HCT116 (cell line): ENCODE results near the gene GLRB.
A peak's percentile ranks its signal among the peaks of the same experiment; 100 is the strongest.

Source experiments
- SRF ChIP-seq: IDR thresholded peaks from 2 replicates; pipeline ENCODE4 v1.6.1; 2012; ENCODE audit warnings: low read depth
- TF ChIP-seq, protein P1 (sequence below), 3 experiments: fragments of 200-600 bp in 1 of 3; sonication (generic) in 1 of 3; IDR thresholded peaks in 2 of 3; conservative IDR thresholded peaks in 1 of 3; 2 replicates each; pipeline ENCODE4 v1.5.1; 2012 to 2017; ENCODE audit warnings: low read depth in 2 of 3, low read length in 2 of 3, antibody characterized with exemption in 1 of 3, borderline replicate concordance in 1 of 3, control low read depth in 1 of 3, mild to moderate bottlenecking in 1 of 3, mixed read lengths in 1 of 3, mixed run types in 1 of 3, moderate library complexity in 1 of 3; ENCODE audit not compliant: insufficient read depth in 1 of 3

DNA sequence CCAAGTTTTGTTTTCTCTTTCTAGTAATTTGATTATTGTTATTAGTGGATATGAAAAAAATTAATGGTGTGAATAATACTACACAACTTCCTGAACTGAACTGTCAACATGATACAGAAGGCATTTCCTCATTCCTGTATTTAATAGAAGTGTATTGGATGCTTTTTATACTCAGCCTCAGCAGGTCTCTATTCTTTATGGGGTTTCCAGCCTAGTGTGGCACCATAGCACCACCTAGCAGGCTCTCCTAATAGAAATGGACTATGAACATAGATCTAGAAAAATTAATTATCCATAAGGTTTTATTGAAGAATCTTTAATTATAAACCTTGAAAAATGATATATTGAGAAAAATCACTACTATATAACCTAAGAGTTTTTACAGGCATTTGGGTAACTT, 52.4 kb downstream of the GLRB start:
- no peak for TF ChIP-seq SRF
- TF ChIP-seq, protein P1, sequence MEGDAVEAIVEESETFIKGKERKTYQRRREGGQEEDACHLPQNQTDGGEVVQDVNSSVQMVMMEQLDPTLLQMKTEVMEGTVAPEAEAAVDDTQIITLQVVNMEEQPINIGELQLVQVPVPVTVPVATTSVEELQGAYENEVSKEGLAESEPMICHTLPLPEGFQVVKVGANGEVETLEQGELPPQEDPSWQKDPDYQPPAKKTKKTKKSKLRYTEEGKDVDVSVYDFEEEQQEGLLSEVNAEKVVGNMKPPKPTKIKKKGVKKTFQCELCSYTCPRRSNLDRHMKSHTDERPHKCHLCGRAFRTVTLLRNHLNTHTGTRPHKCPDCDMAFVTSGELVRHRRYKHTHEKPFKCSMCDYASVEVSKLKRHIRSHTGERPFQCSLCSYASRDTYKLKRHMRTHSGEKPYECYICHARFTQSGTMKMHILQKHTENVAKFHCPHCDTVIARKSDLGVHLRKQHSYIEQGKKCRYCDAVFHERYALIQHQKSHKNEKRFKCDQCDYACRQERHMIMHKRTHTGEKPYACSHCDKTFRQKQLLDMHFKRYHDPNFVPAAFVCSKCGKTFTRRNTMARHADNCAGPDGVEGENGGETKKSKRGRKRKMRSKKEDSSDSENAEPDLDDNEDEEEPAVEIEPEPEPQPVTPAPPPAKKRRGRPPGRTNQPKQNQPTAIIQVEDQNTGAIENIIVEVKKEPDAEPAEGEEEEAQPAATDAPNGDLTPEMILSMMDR (IDR thresholded peaks at IDR 0.05 in 2 of 3, conservative IDR thresholded peaks at IDR 0.05 in 1 of 3; ENCODE audit: borderline replicate concordance in 1 of 3, insufficient read depth in 1 of 3, low read depth in 2 of 3, low read length in 2 of 3), result peak; percentile 31 to 51 (median 44); a peak in 5 of 6 replicates
